HL-60 (cell line): Measurements from ENCODE around the gene OSBPL3.

ENCODE experiments used
- CTCF ChIP-seq: IDR thresholded peaks from one replicate; pipeline ENCODE4 v1.5.1; 2011; ENCODE audit warnings: low read length, control low read depth, inconsistent platforms; ENCODE audit not compliant: insufficient read depth
- GABPA ChIP-seq: IDR thresholded peaks from 2 replicates; pipeline ENCODE4 v1.6.1; 2012; ENCODE audit warnings: low read depth
- POLR2AphosphoS5 ChIP-seq: IDR thresholded peaks from 2 replicates; pipeline ENCODE4 v1.6.1; 2012; ENCODE audit warnings: low read depth
- REST ChIP-seq: IDR thresholded peaks from 2 replicates; pipeline ENCODE4 v1.6.1; 2012; ENCODE audit warnings: low read depth; ENCODE audit not compliant: insufficient replicate concordance

- no peak for TF ChIP-seq REST
- TF ChIP-seq CTCF: no peak
- TF ChIP-seq GABPA: no peak
- TF ChIP-seq POLR2AphosphoS5: no peak
Observed at GRCh38 chr7:24943096-24943948, 36.7 kb downstream of the OSBPL3 start.
